ENCODE measurements around the gene PHLDA3.

Gene PHLDA3

GRCh38 chr1:201460814-201461644 is 8.0 kb downstream of the PHLDA3 start:
- H3K27ac ChIP-seq (ENCODE audit: low read depth, low read length, poor library complexity, severe bottlenecking): no peak overlapping the region
- no peak overlapping the region for H3K4me2 ChIP-seq (ENCODE audit: low read length)
- no peaks in the 10 kb centered on the region for H3K36me3 ChIP-seq (ENCODE audit: insufficient read depth, low read length)
- TF ChIP-seq CTCF (IDR thresholded peaks at IDR 0.05; ENCODE audit: low read length) (no peak), EZH2 (IDR thresholded peaks at IDR 0.05; ENCODE audit: borderline replicate concordance, low read length) (no peak)
- H3K9me3 ChIP-seq (ENCODE audit: low read length): no peaks in the 10 kb centered on the region
- H4K20me1 ChIP-seq (ENCODE audit: insufficient read depth, low read length): no peaks in the 10 kb centered on the region
- H3K9me2 ChIP-seq (ENCODE audit: low read depth, low read length): no peaks in the 10 kb centered on the region
- H3K9ac ChIP-seq (ENCODE audit: low read length): no peak overlapping the region
- H3K4me3 ChIP-seq (ENCODE audit: low read depth, low read length, poor library complexity, severe bottlenecking): no peak overlapping the region
- 0 out of 2 replicates have a peak, but pooled peaks cover 4% of the 10 kb centered on the region for H3K27me3 ChIP-seq (ENCODE audit: insufficient read depth, low read length)
- H3K4me1 ChIP-seq (ENCODE audit: insufficient read depth, low read length, severe bottlenecking): no peaks in the 10 kb centered on the region
- no peak overlapping the region for H2AFZ ChIP-seq (ENCODE audit: low read length)
- no peaks in the 10 kb centered on the region for H3K79me2 ChIP-seq (ENCODE audit: insufficient read depth, low read length)
- no peaks in the 10 kb centered on the region for H3F3A ChIP-seq (ENCODE audit: insufficient read depth, low read length)

GRCh38 chr1:201459775-201460174 is 9.2 kb downstream of the PHLDA3 start:
- Histone ChIP-seq H3K4me1 (ENCODE audit: insufficient read depth, low read length, severe bottlenecking) (no peaks in the 10 kb centered on the region), H3K4me3 (ENCODE audit: low read depth, low read length, poor library complexity, severe bottlenecking) (no peak overlapping the region), H3K27me3 (ENCODE audit: insufficient read depth, low read length) (0 out of 2 replicates have a peak, but pooled peaks cover 4% of the 10 kb centered on the region), H4K20me1 (ENCODE audit: insufficient read depth, low read length) (no peaks in the 10 kb centered on the region), H2AFZ (ENCODE audit: low read length) (no peak overlapping the region), H3K27ac (ENCODE audit: low read depth, low read length, poor library complexity, severe bottlenecking) (no peak overlapping the region), H3K4me2 (ENCODE audit: low read length) (no peak overlapping the region), H3K9me3 (ENCODE audit: low read length) (no peaks in the 10 kb centered on the region), H3K79me2 (ENCODE audit: insufficient read depth, low read length) (no peaks in the 10 kb centered on the region), H3F3A (ENCODE audit: insufficient read depth, low read length) (no peaks in the 10 kb centered on the region), H3K36me3 (ENCODE audit: insufficient read depth, low read length) (no peaks in the 10 kb centered on the region), H3K9ac (ENCODE audit: low read length) (no peak overlapping the region), H3K9me2 (ENCODE audit: low read depth, low read length) (no peaks in the 10 kb centered on the region)
- TF ChIP-seq EZH2 (IDR thresholded peaks at IDR 0.05; ENCODE audit: borderline replicate concordance, low read length) (no peak), CTCF (IDR thresholded peaks at IDR 0.05; ENCODE audit: low read length) (no peak)

GRCh38 chr1:201459052-201459451 is 9.9 kb downstream of the PHLDA3 start:
- H3K4me2 ChIP-seq (ENCODE audit: low read length): no peak overlapping the region

More at GRCh38 chr1:201459052-201459451, 9.9 kb downstream of the PHLDA3 start:
- no peaks in the 10 kb centered on the region for H3K36me3 ChIP-seq (ENCODE audit: insufficient read depth, low read length)
- H3K9me2 ChIP-seq (ENCODE audit: low read depth, low read length): no peaks in the 10 kb centered on the region
- no peaks in the 10 kb centered on the region for H4K20me1 ChIP-seq (ENCODE audit: insufficient read depth, low read length)
- no peak overlapping the region for H3K9ac ChIP-seq (ENCODE audit: low read length)
- TF ChIP-seq CTCF (IDR thresholded peaks at IDR 0.05; ENCODE audit: low read length) (no peak), EZH2 (IDR thresholded peaks at IDR 0.05; ENCODE audit: borderline replicate concordance, low read length) (no peak)
- H3K4me1 ChIP-seq (ENCODE audit: insufficient read depth, low read length, severe bottlenecking): no peaks in the 10 kb centered on the region
- H2AFZ ChIP-seq (ENCODE audit: low read length): no peak overlapping the region
- H3F3A ChIP-seq (ENCODE audit: insufficient read depth, low read length): no peaks in the 10 kb centered on the region
- no peak overlapping the region for H3K27ac ChIP-seq (ENCODE audit: low read depth, low read length, poor library complexity, severe bottlenecking)
- no peaks in the 10 kb centered on the region for H3K27me3 ChIP-seq (ENCODE audit: insufficient read depth, low read length)
- H3K79me2 ChIP-seq (ENCODE audit: insufficient read depth, low read length): no peaks in the 10 kb centered on the region
- H3K9me3 ChIP-seq (ENCODE audit: low read length): no peaks in the 10 kb centered on the region
- no peak overlapping the region for H3K4me3 ChIP-seq (ENCODE audit: low read depth, low read length, poor library complexity, severe bottlenecking)
